ENCODE measurements around the gene GSTM2. TPM values are rescaled to one million over a fixed set of nuclear protein-coding genes. Genes with fewer than 3 reads are reported as not detected.

Gene GSTM2
- total RNA-seq, 1 donor = 14.8 TPM

- peak; percentile 95 for DNase-seq (ENCODE audit: insufficient read length, low spot score, missing footprints)
- Histone ChIP-seq H3K27me3 (ENCODE audit: insufficient read depth, low read length) (no peaks in the 10 kb centered on the region), H3K9me3 (ENCODE audit: low read depth, low read length) (no peaks in the 10 kb centered on the region), H2AFZ (ENCODE audit: low read length) (peak overlapping the region; percentile 80), H3K4me3 (ENCODE audit: insufficient read depth, low read length) (peak overlapping the region; percentile 97), H3K79me2 (ENCODE audit: insufficient read depth, low read length) (peaks cover 56% of the 10 kb centered on the region), H4K20me1 (ENCODE audit: insufficient read depth, low read length) (peaks cover 41% of the 10 kb centered on the region), H3K4me1 (ENCODE audit: insufficient read depth, low read length) (peaks cover 53% of the 10 kb centered on the region), H3K4me2 (ENCODE audit: insufficient read depth, low read length) (peak overlapping the region; percentile 98), H3K36me3 (ENCODE audit: insufficient read depth, low read length) (no peaks in the 10 kb centered on the region), H3K27ac (ENCODE audit: low read depth, low read length) (peak overlapping the region; percentile 93)
- no peak for TF ChIP-seq CTCF (IDR thresholded peaks at IDR 0.05; ENCODE audit: extremely low read depth, low read depth, low read length)
Measured at GRCh38 chr1:109620401-109620791, 47.5 kb upstream of the GSTM2 start.

GRCh38 chr1:109620841-109621286, 47.0 kb upstream of the GSTM2 start:
- TF ChIP-seq CTCF (IDR thresholded peaks at IDR 0.05; ENCODE audit: extremely low read depth, low read depth, low read length) = no peak
- Histone ChIP-seq H3K9me3 (ENCODE audit: low read depth, low read length) (no peaks in the 10 kb centered on the region), H3K27me3 (ENCODE audit: insufficient read depth, low read length) (no peaks in the 10 kb centered on the region), H3K4me2 (ENCODE audit: insufficient read depth, low read length) (peak overlapping the region; percentile 98), H2AFZ (ENCODE audit: low read length) (no peak overlapping the region), H3K79me2 (ENCODE audit: insufficient read depth, low read length) (peaks cover 60% of the 10 kb centered on the region), H3K36me3 (ENCODE audit: insufficient read depth, low read length) (peaks cover 3% of the 10 kb centered on the region), H4K20me1 (ENCODE audit: insufficient read depth, low read length) (peaks cover 46% of the 10 kb centered on the region), H3K4me3 (ENCODE audit: insufficient read depth, low read length) (peak overlapping the region; percentile 97), H3K4me1 (ENCODE audit: insufficient read depth, low read length) (peaks cover 53% of the 10 kb centered on the region), H3K27ac (ENCODE audit: low read depth, low read length) (peak overlapping the region; percentile 93)
- peak; percentile 100 for DNase-seq (ENCODE audit: insufficient read length, low spot score, missing footprints)

DNA sequence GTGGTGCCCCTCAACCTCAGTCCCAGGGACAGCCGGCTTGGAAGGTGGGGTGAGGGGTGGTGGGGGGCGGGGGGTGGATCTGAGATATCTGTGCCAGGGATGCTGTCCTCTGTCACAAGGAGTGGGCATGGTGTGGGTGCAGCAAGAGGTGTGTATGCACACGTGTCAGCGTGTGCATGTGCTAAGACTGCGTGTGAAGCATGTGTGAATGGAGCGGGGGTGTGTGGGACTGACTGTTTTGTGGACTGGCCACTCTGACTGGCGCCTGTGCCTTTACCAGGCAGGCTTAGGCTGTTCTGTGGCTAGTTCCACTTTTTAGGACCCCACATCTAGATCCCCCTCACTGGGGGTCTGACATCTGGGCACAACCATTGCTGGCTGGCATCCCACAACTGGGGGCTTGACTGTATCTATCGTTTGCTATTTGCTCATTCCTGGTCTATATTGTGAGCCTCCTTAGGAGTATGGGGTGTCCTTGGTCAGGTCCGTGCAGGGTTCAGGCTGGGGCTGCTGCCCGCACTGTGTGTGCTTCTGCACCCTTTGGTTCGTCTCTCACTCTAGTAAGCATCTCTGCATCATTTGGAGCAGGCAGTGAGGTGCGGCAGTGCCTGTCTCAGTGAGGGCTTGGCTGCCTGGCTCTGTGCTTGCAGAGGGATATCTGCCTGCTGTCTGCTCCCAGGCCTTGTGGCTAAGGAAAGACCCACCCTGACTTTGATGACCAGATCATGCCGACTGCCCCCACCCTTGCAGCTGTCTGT, 46.3 kb upstream of the GSTM2 start:
- H3K4me2 ChIP-seq (ENCODE audit: insufficient read depth, low read length) = peak overlapping the region; percentile 98
- H3K4me1 ChIP-seq (ENCODE audit: insufficient read depth, low read length) = peaks cover 53% of the 10 kb centered on the region
- no peak overlapping the region for H2AFZ ChIP-seq (ENCODE audit: low read length)
- no peaks in the 10 kb centered on the region for H3K27me3 ChIP-seq (ENCODE audit: insufficient read depth, low read length)
- TF ChIP-seq CTCF (IDR thresholded peaks at IDR 0.05; ENCODE audit: extremely low read depth, low read depth, low read length) = no peak
- H3K79me2 ChIP-seq (ENCODE audit: insufficient read depth, low read length) = peaks cover 63% of the 10 kb centered on the region
- H3K9me3 ChIP-seq (ENCODE audit: low read depth, low read length) = no peaks in the 10 kb centered on the region
- peaks cover 49% of the 10 kb centered on the region for H4K20me1 ChIP-seq (ENCODE audit: insufficient read depth, low read length)
- H3K4me3 ChIP-seq (ENCODE audit: insufficient read depth, low read length) = peak overlapping the region; percentile 97
- H3K27ac ChIP-seq (ENCODE audit: low read depth, low read length) = peak overlapping the region; percentile 93
- H3K36me3 ChIP-seq (ENCODE audit: insufficient read depth, low read length) = peaks cover 7% of the 10 kb centered on the region
- peak; percentile 91 for DNase-seq (ENCODE audit: insufficient read length, low spot score, missing footprints)

DNA sequence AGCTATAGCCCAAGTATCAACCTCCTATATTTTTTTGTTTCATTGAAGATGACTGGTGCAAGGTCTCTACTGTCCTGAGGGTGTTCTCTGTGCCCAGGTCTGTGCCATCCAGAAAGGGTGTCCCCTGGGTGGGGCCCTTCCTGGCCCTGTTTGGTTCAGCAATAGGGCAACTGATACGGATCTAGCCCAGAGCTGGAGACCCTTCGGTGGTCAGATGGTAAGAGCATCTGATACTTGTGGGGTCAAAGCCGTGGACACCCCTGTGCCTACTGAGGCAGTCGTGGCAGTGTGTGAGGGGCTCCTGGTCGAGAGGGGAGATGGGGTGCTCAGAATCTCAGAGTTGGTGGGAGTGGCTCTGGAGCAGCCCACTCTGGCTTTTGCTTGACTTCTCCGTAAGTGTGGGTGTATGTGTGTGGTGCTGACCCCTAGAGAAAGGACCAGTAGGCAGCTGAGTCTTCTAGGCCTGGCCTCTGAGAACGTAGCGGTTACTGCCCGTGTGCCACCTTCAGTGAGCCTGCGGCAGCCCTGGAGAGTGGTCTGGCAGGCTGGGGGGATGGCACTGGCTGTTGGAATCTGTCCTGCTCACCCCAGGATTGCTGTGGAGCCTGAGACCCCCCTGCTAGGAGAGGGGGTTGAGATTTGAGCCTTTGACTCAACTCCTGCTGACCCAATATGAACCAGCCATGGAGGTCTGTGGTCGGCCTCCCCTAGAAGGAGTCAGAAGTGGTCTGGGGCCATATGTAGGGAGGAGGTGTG, 45.5 kb upstream of the GSTM2 start:
- no peak overlapping the region for H2AFZ ChIP-seq (ENCODE audit: low read length)
- peaks cover 15% of the 10 kb centered on the region for H3K36me3 ChIP-seq (ENCODE audit: insufficient read depth, low read length)
- peaks cover 63% of the 10 kb centered on the region for H3K79me2 ChIP-seq (ENCODE audit: insufficient read depth, low read length)
- H4K20me1 ChIP-seq (ENCODE audit: insufficient read depth, low read length) = peaks cover 49% of the 10 kb centered on the region
- peak overlapping the region; percentile 98 for H3K4me2 ChIP-seq (ENCODE audit: insufficient read depth, low read length)
- no peaks in the 10 kb centered on the region for H3K27me3 ChIP-seq (ENCODE audit: insufficient read depth, low read length)
- H3K9me3 ChIP-seq (ENCODE audit: low read depth, low read length) = no peaks in the 10 kb centered on the region
- H3K27ac ChIP-seq (ENCODE audit: low read depth, low read length) = peak overlapping the region; percentile 93
- peaks cover 47% of the 10 kb centered on the region for H3K4me1 ChIP-seq (ENCODE audit: insufficient read depth, low read length)
- H3K4me3 ChIP-seq (ENCODE audit: insufficient read depth, low read length) = peak overlapping the region; percentile 97
- TF ChIP-seq CTCF (IDR thresholded peaks at IDR 0.05; ENCODE audit: extremely low read depth, low read depth, low read length) = no peak
- DNase-seq (ENCODE audit: insufficient read length, low spot score, missing footprints) = no peak
